Suprapubic skin (tissue), 4 donors: Measurements from ENCODE around the gene ZSWIM8. TPM values are rescaled to one million over a fixed set of nuclear protein-coding genes. Genes with fewer than 3 reads are reported as not detected.

Source experiments
- DNase-seq, 2 donors: peaks; one replicate each; pipeline ENCODE4 v3.0.0-alpha.2; 2019; ENCODE audit warnings: low spot score in 2 of 2
- H3K27ac ChIP-seq: fragments of 200-600 bp; sonication (generic); one replicate; pipeline ENCODE4 v1.5.1; 2019
- H3K27me3 ChIP-seq: fragments of 200-600 bp; sonication (generic); one replicate; pipeline ENCODE4 v1.5.1; 2019
- H3K36me3 ChIP-seq: fragments of 200-600 bp; sonication (generic); one replicate; pipeline ENCODE4 v1.5.1; 2019
- H3K4me1 ChIP-seq: fragments of 200-600 bp; sonication (generic); one replicate; pipeline ENCODE4 v1.5.1; 2019
- H3K4me3 ChIP-seq: fragments of 200-600 bp; sonication (generic); one replicate; pipeline ENCODE4 v1.5.1; 2019; ENCODE audit warnings: mild to moderate bottlenecking
- H3K9me3 ChIP-seq: fragments of 200-600 bp; sonication (generic); one replicate; pipeline ENCODE4 v1.5.1; 2019
- EP300 ChIP-seq: sonication (generic); formaldehyde crosslinking; IDR thresholded peaks from one replicate; pipeline ENCODE4 v1.6.1; 2017; ENCODE audit warnings: antibody characterized with exemption
- POLR2A ChIP-seq, 2 donors: fragments of 450-650 bp; IDR thresholded peaks; one replicate each; pipeline ENCODE4 v1.6.1; 2017; ENCODE audit warnings: antibody characterized with exemption in 2 of 2, mild to moderate bottlenecking in 2 of 2, moderate library complexity in 2 of 2
- POLR2AphosphoS5 ChIP-seq, 3 donors: sonication (generic); formaldehyde crosslinking; IDR thresholded peaks; one replicate each; pipeline ENCODE4 v1.6.1; 2017; ENCODE audit warnings: antibody characterized with exemption in 3 of 3
- WGBS: methylation state at CpG from one replicate; pipeline ENCODE4 v1.1.5; 2018; 5-methylcytosine and 5-hydroxymethylcytosine counted together
- total RNA-seq, 4 donors: library from RNA; depleted of rRNA; stranded (reverse); fragments of >200 nt; gene quantifications; one replicate each; pipeline ENCODE4 v1.1.0, GENCODE V29; 2016
- TF ChIP-seq, protein P1 (sequence below), 2 donors: fragments of 200-600 bp in 1 of 2; fragments of 450-650 bp in 1 of 2; sonication (generic) in 1 of 2; IDR thresholded peaks; one replicate each; pipeline ENCODE4 v1.5.1; 2016 to 2019; ENCODE audit warnings: antibody characterized with exemption in 2 of 2, mild to moderate bottlenecking in 1 of 2, moderate library complexity in 1 of 2

ZSWIM8 gene
- total RNA-seq, 4 donors from 2014 or later = 86.4 to 203 (median 121) TPM

DNA sequence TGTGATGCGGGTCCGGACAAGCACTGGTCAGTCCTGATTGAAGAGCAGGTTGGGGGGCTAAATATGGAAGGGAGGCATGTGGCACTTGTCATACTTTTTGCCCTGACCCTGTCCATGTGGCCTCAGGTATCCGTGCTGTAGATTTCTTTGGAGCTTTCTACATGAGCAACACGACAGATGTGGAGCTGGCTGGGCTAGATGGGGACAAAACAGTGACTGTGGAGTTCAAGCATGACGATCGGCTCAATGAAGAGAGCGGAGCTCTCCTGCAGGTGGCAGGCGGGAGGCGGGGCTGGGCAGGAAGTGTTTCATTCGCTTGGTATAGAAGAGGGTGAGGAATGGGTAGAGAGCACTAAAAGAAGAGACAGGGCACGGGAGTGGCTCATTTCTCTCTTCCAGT, 16.5 kb upstream of the ZSWIM8 start:
- no peaks in the 10 kb centered on the region for H3K27me3 ChIP-seq
- H3K9me3 ChIP-seq = no peaks in the 10 kb centered on the region
- H3K4me3 ChIP-seq = no peak overlapping the region
- H3K36me3 ChIP-seq = peaks cover 75% of the 10 kb centered on the region
- no peak for TF ChIP-seq EP300
- TF ChIP-seq POLR2AphosphoS5 (IDR thresholded peaks at IDR 0.05) = no peak
- TF ChIP-seq, protein P1, sequence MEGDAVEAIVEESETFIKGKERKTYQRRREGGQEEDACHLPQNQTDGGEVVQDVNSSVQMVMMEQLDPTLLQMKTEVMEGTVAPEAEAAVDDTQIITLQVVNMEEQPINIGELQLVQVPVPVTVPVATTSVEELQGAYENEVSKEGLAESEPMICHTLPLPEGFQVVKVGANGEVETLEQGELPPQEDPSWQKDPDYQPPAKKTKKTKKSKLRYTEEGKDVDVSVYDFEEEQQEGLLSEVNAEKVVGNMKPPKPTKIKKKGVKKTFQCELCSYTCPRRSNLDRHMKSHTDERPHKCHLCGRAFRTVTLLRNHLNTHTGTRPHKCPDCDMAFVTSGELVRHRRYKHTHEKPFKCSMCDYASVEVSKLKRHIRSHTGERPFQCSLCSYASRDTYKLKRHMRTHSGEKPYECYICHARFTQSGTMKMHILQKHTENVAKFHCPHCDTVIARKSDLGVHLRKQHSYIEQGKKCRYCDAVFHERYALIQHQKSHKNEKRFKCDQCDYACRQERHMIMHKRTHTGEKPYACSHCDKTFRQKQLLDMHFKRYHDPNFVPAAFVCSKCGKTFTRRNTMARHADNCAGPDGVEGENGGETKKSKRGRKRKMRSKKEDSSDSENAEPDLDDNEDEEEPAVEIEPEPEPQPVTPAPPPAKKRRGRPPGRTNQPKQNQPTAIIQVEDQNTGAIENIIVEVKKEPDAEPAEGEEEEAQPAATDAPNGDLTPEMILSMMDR (IDR thresholded peaks at IDR 0.05) = no peak
- no peak for TF ChIP-seq POLR2A (IDR thresholded peaks at IDR 0.05)
- no peak for DNase-seq
- WGBS = 76% methylated on average over 11 of the region's 11 CpGs
- H3K27ac ChIP-seq = no peak overlapping the region
- H3K4me1 ChIP-seq = peaks cover 17% of the 10 kb centered on the region

DNA sequence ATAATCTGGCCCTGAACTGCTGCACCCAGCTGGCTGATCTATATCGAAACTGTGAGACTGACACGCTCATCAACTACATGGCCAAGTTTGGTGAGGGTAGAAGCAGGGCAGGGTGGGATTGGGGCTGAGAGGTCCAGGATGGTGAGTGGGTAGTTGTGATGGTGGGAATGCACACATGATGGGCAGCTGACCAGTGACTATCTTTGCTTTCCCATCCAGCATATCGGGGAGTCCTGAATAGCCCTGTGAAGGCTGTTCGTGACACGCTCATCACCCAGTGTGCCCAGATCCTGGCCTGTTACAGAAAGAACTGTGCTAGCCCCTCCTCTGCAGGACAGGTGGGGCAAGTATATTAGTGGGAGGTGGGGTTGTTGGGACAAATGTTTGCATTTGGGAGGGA, 16.0 kb upstream of the ZSWIM8 start:
- 100% methylated on average over 5 of the region's 5 CpGs for WGBS
- no peak for TF ChIP-seq POLR2A (IDR thresholded peaks at IDR 0.05)
- no peak for TF ChIP-seq POLR2AphosphoS5 (IDR thresholded peaks at IDR 0.05)
- TF ChIP-seq EP300 = no peak
- TF ChIP-seq, protein P1 (IDR thresholded peaks at IDR 0.05) = no peak
- Histone ChIP-seq H3K27ac (no peak overlapping the region), H3K36me3 (peaks cover 70% of the 10 kb centered on the region), H3K9me3 (no peaks in the 10 kb centered on the region), H3K4me3 (no peak overlapping the region), H3K4me1 (peaks cover 22% of the 10 kb centered on the region), H3K27me3 (no peaks in the 10 kb centered on the region)
- no peak for DNase-seq

DNA sequence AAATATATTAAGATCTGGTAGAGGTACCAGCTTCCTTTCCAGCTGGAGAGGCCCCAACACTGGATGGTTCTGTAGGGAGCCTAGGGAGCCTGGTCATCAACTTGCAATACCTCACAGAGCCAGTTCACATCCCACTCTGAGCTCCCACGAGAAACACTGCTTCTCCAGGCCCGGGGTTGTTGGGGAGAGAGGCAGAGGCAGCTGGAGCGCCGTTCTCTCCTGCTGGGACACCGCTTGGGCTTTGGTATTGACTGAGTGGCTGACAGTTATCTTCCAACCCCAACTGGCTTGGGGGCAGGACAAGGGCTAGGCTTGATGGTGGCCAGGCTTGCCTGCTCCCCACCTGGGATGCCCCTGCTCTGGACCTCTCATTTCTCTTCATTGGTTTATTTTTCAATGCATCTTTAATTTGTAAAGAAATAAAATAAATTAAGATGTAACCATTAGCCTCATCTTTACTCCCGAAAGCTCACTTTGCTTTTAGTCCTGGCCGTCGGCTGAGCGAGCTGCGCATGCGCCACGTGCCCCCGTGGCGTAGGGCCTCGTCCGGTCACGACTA, 13.6 kb upstream of the ZSWIM8 start:
- TF ChIP-seq POLR2A (IDR thresholded peaks at IDR 0.05) (no peak), EP300 (no peak), POLR2AphosphoS5 (IDR thresholded peaks at IDR 0.05) (no peak)
- TF ChIP-seq, protein P1 (IDR thresholded peaks at IDR 0.05) = no peak
- H3K4me1 ChIP-seq = peaks cover 34% of the 10 kb centered on the region
- 10% methylated on average over 15 of the region's 17 CpGs for WGBS
- peak overlapping the region; percentile 98 for H3K27ac ChIP-seq
- H3K9me3 ChIP-seq = no peaks in the 10 kb centered on the region
- peak overlapping the region; percentile 84 for H3K4me3 ChIP-seq
- H3K36me3 ChIP-seq = peaks cover 58% of the 10 kb centered on the region
- DNase-seq = no peak
- no peaks in the 10 kb centered on the region for H3K27me3 ChIP-seq

DNA sequence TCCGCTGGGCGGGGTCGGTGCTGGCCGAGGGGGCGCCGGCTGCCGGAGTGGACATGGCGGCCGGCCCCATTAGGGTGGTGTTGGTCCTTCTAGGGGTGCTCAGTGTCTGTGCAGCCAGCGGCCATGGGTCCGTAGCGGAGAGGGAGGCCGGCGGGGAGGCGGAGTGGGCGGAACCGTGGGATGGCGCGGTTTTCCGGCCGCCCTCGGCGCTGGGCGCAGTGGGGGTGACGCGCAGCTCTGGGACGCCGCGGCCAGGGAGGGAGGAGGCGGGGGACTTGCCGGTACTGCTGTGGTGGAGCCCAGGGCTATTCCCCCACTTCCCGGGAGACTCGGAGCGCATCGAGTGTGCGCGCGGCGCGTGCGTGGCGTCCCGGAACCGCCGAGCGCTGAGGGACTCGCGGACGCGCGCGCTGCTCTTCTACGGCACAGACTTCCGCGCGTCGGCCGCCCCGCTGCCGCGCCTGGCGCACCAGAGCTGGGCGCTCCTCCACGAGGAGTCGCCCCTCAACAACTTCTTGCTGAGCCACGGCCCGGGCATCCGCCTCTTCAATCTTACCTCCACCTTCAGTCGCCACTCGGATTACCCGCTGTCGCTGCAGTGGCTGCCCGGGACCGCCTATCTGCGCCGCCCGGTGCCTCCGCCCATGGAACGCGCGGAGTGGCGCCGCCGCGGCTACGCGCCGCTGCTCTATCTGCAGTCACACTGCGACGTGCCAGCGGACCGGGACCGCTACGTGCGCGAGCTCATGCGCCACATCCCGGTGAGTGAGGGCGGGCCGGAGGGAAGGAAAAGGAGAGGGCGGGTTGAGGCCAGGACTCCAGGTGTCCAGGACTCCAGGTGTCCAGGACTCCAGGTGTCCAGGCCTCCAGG, 12.9 kb upstream of the ZSWIM8 start:
- H3K36me3 ChIP-seq = peaks cover 53% of the 10 kb centered on the region
- peak overlapping the region; percentile 84 for H3K4me3 ChIP-seq
- no peaks in the 10 kb centered on the region for H3K27me3 ChIP-seq
- H3K9me3 ChIP-seq = no peaks in the 10 kb centered on the region
- H3K4me1 ChIP-seq = peaks cover 34% of the 10 kb centered on the region
- DNase-seq = peak; percentile 93 to 94
- TF ChIP-seq POLR2AphosphoS5 (IDR thresholded peaks at IDR 0.05) (peak in 2 of 3 donors; percentile 6 to 50), POLR2A (IDR thresholded peaks at IDR 0.05) (peak; percentile 73 to 85), EP300 (no peak)
- TF ChIP-seq, protein P1 (IDR thresholded peaks at IDR 0.05) = peak in 1 of 2 donors; percentile 22
- WGBS = 0% methylated on average over 24 of the region's 101 CpGs
- H3K27ac ChIP-seq = peak overlapping the region; percentile 98
